Measurements from ENCODE around the gene SPATA16. TPM values are rescaled to one million over a fixed set of nuclear protein-coding genes. Genes with fewer than 3 reads are reported as not detected.

The SPATA16 gene
- total and polyA plus RNA-seq, 7 donors = not detected

GRCh38 chr3:173138026-173138425 lies 3.0 kb downstream of the SPATA16 start:
- DNase-seq = no peak
- TF ChIP-seq, protein P1, sequence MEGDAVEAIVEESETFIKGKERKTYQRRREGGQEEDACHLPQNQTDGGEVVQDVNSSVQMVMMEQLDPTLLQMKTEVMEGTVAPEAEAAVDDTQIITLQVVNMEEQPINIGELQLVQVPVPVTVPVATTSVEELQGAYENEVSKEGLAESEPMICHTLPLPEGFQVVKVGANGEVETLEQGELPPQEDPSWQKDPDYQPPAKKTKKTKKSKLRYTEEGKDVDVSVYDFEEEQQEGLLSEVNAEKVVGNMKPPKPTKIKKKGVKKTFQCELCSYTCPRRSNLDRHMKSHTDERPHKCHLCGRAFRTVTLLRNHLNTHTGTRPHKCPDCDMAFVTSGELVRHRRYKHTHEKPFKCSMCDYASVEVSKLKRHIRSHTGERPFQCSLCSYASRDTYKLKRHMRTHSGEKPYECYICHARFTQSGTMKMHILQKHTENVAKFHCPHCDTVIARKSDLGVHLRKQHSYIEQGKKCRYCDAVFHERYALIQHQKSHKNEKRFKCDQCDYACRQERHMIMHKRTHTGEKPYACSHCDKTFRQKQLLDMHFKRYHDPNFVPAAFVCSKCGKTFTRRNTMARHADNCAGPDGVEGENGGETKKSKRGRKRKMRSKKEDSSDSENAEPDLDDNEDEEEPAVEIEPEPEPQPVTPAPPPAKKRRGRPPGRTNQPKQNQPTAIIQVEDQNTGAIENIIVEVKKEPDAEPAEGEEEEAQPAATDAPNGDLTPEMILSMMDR (IDR thresholded peaks at IDR 0.05) = no peak
- TF ChIP-seq POLR2AphosphoS5 (IDR thresholded peaks at IDR 0.05) (no peak), EP300 (IDR thresholded peaks at IDR 0.05) (no peak), POLR2A (IDR thresholded peaks at IDR 0.05) (no peak)
- no peaks in the 10 kb centered on the region for H3K27me3 ChIP-seq
- no peaks in the 10 kb centered on the region for H3K9me3 ChIP-seq
- no peak overlapping the region for H3K4me3 ChIP-seq
- H3K4me1 ChIP-seq = no peaks in the 10 kb centered on the region
- intact Hi-C loops (cut with DNase I) = no loop called here
- no peaks in the 10 kb centered on the region for H3K36me3 ChIP-seq
- H3K27ac ChIP-seq = no peak overlapping the region
- WGBS, 2 donors = 64 to 82% methylated on average over 3 of the region's 3 CpGs

GRCh38 chr3:173135059-173135458 lies 6.0 kb downstream of the SPATA16 start:
- Histone ChIP-seq H3K4me3 (no peak overlapping the region), H3K27me3 (no peaks in the 10 kb centered on the region), H3K27ac (no peak overlapping the region), H3K36me3 (no peaks in the 10 kb centered on the region), H3K9me3 (no peaks in the 10 kb centered on the region), H3K4me1 (no peaks in the 10 kb centered on the region)
- no peak for TF ChIP-seq POLR2AphosphoS5 (IDR thresholded peaks at IDR 0.05)
- TF ChIP-seq EP300 (IDR thresholded peaks at IDR 0.05) = no peak
- TF ChIP-seq, protein P1 (IDR thresholded peaks at IDR 0.05) = no peak
- TF ChIP-seq POLR2A (IDR thresholded peaks at IDR 0.05) = no peak
- intact Hi-C loops (cut with DNase I) = no loop called here
- DNase-seq = no peak
- 11 to 13% methylated on average over 2 of the region's 2 CpGs for WGBS, 2 donors

DNA sequence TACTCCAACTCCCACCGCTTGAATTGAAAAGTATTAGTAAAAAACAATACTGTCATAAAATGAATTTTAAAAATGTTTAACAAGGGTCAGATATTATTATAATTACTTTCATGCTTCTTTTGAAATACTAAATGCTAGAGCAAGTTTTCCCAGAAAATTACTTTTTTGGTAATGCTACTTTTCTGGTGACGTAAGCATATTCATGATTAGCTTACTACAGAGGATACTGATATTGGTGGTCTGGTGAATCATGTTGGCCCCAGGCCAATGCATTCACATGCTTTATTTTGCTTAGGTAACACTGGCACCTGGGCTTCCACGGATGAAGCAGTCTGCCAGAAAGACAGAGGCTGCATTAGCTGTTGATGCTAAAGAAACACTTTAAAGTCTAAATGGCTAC lies 12.4 kb downstream of the SPATA16 start:
- H3K4me1 ChIP-seq = no peaks in the 10 kb centered on the region
- intact Hi-C loops (cut with DNase I) = no loop called here
- H3K4me3 ChIP-seq = no peak overlapping the region
- WGBS, 2 donors = 85 to 92% methylated on average over 3 of the region's 3 CpGs
- H3K36me3 ChIP-seq = no peaks in the 10 kb centered on the region
- no peak overlapping the region for H3K27ac ChIP-seq
- no peak for DNase-seq
- TF ChIP-seq POLR2AphosphoS5 (IDR thresholded peaks at IDR 0.05) = no peak
- TF ChIP-seq EP300 (IDR thresholded peaks at IDR 0.05) = no peak
- no peak for TF ChIP-seq POLR2A (IDR thresholded peaks at IDR 0.05)
- TF ChIP-seq, protein P1 (IDR thresholded peaks at IDR 0.05) = no peak
- H3K9me3 ChIP-seq = no peaks in the 10 kb centered on the region
- H3K27me3 ChIP-seq = no peaks in the 10 kb centered on the region

GRCh38 chr3:173111321-173111720 lies 29.7 kb downstream of the SPATA16 start:
- no peak overlapping the region for H3K4me3 ChIP-seq
- H3K9me3 ChIP-seq = no peaks in the 10 kb centered on the region
- no peak for DNase-seq
- intact Hi-C loops (cut with DNase I) = no loop called here
- 92 to 93% methylated on average over 2 of the region's 2 CpGs for WGBS, 2 donors
- H3K27ac ChIP-seq = no peak overlapping the region
- H3K27me3 ChIP-seq = no peaks in the 10 kb centered on the region
- H3K36me3 ChIP-seq = no peaks in the 10 kb centered on the region
- TF ChIP-seq, protein P1 (IDR thresholded peaks at IDR 0.05) = no peak
- TF ChIP-seq POLR2AphosphoS5 (IDR thresholded peaks at IDR 0.05) = no peak
- TF ChIP-seq POLR2A (IDR thresholded peaks at IDR 0.05) = no peak
- no peaks in the 10 kb centered on the region for H3K4me1 ChIP-seq

DNA sequence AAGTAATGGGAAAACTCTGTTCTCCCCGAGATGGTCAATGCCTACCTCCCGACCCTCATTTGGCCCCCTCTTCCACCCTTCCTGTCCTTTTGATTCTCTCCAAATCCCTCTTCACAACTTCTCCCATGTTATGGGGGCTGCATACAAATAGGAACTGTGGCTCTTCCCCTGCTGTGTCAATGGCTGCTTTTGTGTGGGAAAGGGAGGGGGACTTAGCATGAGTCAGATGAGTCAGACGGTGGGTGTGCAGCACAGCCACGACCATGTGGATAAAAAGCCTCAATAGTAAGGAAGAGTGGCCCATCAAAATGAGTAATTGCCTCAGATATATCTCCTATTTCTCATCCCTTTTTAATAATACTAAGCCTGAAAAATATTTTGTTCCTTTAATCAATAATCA lies 31.9 kb downstream of the SPATA16 start:
- no peaks in the 10 kb centered on the region for H3K36me3 ChIP-seq
- WGBS, 2 donors = 63 to 65% methylated on average over 4 of the region's 4 CpGs

More for the DNA sequence above, 31.9 kb downstream of the SPATA16 start:
- Histone ChIP-seq H3K9me3 (no peaks in the 10 kb centered on the region), H3K4me1 (no peaks in the 10 kb centered on the region), H3K4me3 (no peak overlapping the region), H3K27ac (no peak overlapping the region), H3K27me3 (no peaks in the 10 kb centered on the region)
- TF ChIP-seq, protein P1 (IDR thresholded peaks at IDR 0.05) = no peak
- TF ChIP-seq POLR2AphosphoS5 (IDR thresholded peaks at IDR 0.05) (no peak), POLR2A (IDR thresholded peaks at IDR 0.05) (no peak), EP300 (IDR thresholded peaks at IDR 0.05) (no peak)
- DNase-seq = no peak
- intact Hi-C loops (cut with DNase I) = no loop called here

All from sigmoid colon (tissue), 7 donors.